DND-41 (cell line): Measurements from ENCODE around the gene KRT13.

Experiments used
- ATAC-seq: fragments of 200-7000 bp; cut with Tn5 transposase; 3 replicates; pipeline ENCODE4 v1.9.1; 2021; ENCODE audit warnings: low read depth; ENCODE audit not compliant: insufficient read depth
- DNase-seq: peaks from one replicate; pipeline ENCODE4 v3.0.0-alpha.2; 2020
- H2AFZ ChIP-seq: 2 replicates; pipeline ENCODE4 v1.6.0; 2012; ENCODE audit warnings: low read depth, low read length
- H3K27ac ChIP-seq: 2 replicates; pipeline ENCODE4 v1.5.1; 2012; ENCODE audit warnings: low read length, inconsistent platforms
- H3K27me3 ChIP-seq: fragments of 200-600 bp; sonication (generic); 2 replicates; pipeline ENCODE4 v1.6.0; 2012; ENCODE audit warnings: low read length, mild to moderate bottlenecking, inconsistent platforms; ENCODE audit not compliant: insufficient read depth, poor library complexity
- H3K36me3 ChIP-seq: 2 replicates; pipeline ENCODE4 v1.5.1; 2012; ENCODE audit warnings: low read length, inconsistent platforms; ENCODE audit not compliant: insufficient read depth
- H3K4me1 ChIP-seq: 2 replicates; pipeline ENCODE4 v1.5.1; 2012; ENCODE audit warnings: mild to moderate bottlenecking, low read length; ENCODE audit not compliant: insufficient read depth
- H3K4me2 ChIP-seq: 2 replicates; pipeline ENCODE4 v1.6.0; 2012; ENCODE audit warnings: mild to moderate bottlenecking, moderate library complexity, low read length, inconsistent platforms; ENCODE audit not compliant: insufficient read depth
- H3K4me3 ChIP-seq, 2 experiments: fragments of 200-600 bp in 1 of 2; shearing (Covaris generic) in 1 of 2; 2 replicates each; pipeline ENCODE4 v1.5.1; 2012 to 2016; ENCODE audit warnings: inconsistent platforms in 2 of 2, low read length in 2 of 2, mild to moderate bottlenecking in 2 of 2, low read depth in 1 of 2, moderate library complexity in 1 of 2
- H3K79me2 ChIP-seq: 2 replicates; pipeline ENCODE4 v1.6.0; 2012; ENCODE audit warnings: low read length, inconsistent platforms; ENCODE audit not compliant: insufficient read depth
- H3K9ac ChIP-seq: 2 replicates; pipeline ENCODE4 v1.6.0; 2012; ENCODE audit warnings: low read depth, mild to moderate bottlenecking, inconsistent platforms, low read length, moderate library complexity
- H3K9me3 ChIP-seq: 2 replicates; pipeline ENCODE4 v1.5.1; 2012; ENCODE audit warnings: low read length, moderate library complexity, mild to moderate bottlenecking, inconsistent platforms; ENCODE audit not compliant: insufficient read depth, severe bottlenecking
- H4K20me1 ChIP-seq: 2 replicates; pipeline ENCODE4 v1.6.0; 2012; ENCODE audit warnings: low read length; ENCODE audit not compliant: insufficient read depth
- CTCF ChIP-seq: IDR thresholded peaks from 2 replicates; pipeline ENCODE4 v1.5.1; 2012; ENCODE audit warnings: borderline replicate concordance, low read length, moderate library complexity, mild to moderate bottlenecking; ENCODE audit not compliant: poor library complexity, severe bottlenecking; ENCODE audit errors: extremely low read depth
- EZH2 ChIP-seq: IDR thresholded peaks from 3 replicates; pipeline ENCODE4 v1.6.1; 2012; ENCODE audit warnings: borderline replicate concordance, low read depth, mild to moderate bottlenecking, moderate library complexity, low read length, inconsistent platforms; ENCODE audit not compliant: severe bottlenecking

KRT13 gene

DNA sequence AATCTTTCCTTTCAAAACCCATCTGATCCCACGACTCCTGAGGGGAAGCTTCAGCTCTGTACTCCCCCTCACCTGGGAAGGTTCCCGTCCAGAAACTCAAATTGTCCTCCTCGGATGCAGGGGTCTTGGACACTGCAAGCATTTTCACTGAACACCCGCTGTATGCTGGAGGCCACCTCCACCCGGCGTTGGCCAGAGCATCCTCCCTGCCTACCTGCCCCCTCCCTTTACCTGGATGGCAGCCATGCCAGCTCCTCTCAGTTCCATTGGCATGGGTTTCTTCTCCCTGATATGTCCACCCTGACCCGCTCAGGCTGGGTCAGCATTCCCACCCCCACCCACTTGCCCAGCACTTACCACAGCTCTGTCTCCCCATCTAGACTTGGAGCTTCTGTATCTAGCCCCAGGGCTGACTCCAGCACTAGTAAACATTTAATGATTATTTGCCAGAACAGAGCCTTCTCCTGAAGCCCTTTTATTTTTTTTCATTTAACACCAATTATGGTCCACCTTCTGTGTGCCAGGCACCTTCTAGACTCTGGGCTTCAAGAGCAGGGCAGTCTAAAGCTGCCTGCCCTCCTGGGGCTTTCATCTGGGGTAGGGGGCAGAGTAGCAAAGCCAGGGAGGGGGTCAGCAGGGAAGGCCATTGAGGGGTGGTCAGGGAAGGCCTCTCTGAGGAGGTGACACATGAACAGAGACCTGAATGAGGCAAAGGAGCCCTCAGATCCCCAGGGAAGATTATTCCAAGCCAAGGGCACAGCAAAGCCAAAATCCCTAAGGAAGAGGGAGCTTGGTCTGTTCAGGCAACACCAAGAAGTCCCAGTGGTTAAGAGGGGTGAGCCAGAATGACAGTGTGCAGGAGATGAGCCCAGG is 31.6 kb upstream of the KRT13 start:
- Histone ChIP-seq H3K27ac (no peak overlapping the region), H3K9me3 (no peaks in the 10 kb centered on the region), H3K36me3 (no peaks in the 10 kb centered on the region), H3K79me2 (no peaks in the 10 kb centered on the region), H2AFZ (no peak overlapping the region), H3K9ac (no peak overlapping the region), H3K4me2 (no peak overlapping the region), H4K20me1 (no peaks in the 10 kb centered on the region), H3K27me3 (peaks cover 23% of the 10 kb centered on the region), H3K4me1 (no peaks in the 10 kb centered on the region), H3K4me3 (no peak overlapping the region)
- TF ChIP-seq EZH2 = no peak
- TF ChIP-seq CTCF = no peak
- ATAC-seq (no peak), DNase-seq (no peak)

DNA sequence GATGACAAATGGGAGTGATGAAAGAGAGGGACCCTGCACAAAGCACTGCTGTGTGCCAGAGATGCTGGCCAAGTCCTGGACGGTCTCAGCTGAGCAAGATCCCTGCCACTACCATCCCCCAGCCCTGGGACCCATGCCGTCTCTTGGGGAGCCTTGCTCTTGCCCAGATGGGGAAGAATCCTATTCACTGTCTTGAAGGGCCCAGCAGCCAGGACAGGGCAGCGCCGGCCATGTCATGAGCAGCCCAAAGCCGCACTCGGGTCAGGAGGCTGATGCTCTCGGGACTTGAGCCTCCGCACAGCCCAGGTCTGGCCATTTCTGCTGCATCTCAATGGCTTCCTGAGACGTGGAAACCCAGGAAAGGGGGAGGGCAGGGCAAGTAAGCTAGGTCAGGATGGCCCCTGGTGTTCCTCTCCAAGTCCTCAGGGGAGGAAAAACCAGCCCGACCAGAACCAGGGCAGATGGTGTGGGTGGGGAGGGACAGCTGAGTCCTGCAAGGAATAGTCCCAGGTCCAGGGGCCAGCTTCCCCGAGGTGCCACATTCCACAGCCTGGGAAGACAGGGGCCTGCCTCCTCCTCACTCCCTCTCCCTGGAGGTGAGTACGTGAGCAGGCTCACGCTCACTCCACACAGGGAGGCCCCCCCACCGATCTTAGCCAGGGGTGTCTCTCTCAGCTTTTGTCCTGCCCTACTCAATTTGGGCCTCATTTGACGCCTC is 30.5 kb upstream of the KRT13 start:
- Histone ChIP-seq H3K79me2 (no peaks in the 10 kb centered on the region), H3K9ac (no peak overlapping the region), H3K4me1 (no peaks in the 10 kb centered on the region), H3K4me3 (no peak overlapping the region), H3K27ac (no peak overlapping the region), H3K9me3 (no peaks in the 10 kb centered on the region), H4K20me1 (no peaks in the 10 kb centered on the region; the same call in 1 of the 2 replicates), H3K4me2 (no peak overlapping the region), H2AFZ (no peak overlapping the region), H3K27me3 (peaks cover 26% of the 10 kb centered on the region), H3K36me3 (no peaks in the 10 kb centered on the region)
- ATAC-seq (no peak), DNase-seq (no peak)
- TF ChIP-seq EZH2 = no peak
- TF ChIP-seq CTCF = no peak

DNA sequence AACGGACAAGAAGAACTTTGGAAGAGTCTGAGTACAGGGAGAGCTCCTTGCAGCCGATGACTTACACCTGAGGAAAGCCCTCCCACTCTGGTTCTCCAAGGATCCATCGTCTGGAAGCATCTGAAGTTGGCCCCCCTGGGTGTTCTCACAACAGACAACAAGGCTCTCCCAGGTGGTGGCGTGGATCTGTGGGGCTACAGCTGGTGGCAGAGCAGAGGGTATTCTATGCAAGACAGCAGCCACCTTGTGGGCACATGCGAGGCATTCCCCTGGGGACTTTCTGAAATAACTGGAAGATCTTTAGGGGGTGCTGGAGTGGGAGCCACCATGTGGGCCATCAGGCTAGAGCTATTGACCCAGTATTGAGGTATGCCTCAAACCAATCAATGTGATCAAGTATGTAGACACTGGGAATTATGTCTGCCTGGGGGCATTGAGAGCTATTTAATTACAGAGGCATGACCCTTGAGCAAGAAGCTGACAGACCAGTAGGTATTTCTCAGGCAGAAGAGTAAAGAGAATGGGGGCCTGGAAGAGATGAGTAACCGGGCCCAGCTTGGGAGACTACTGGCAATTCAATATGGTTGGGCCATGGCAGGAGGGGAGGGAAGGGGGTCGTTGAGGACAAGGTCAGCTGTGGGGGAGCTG is 29.6 kb upstream of the KRT13 start:
- H2AFZ ChIP-seq = no peak overlapping the region
- H3K4me1 ChIP-seq = no peaks in the 10 kb centered on the region
- no peak overlapping the region for H3K4me3 ChIP-seq
- H3K9me3 ChIP-seq = no peaks in the 10 kb centered on the region
- ATAC-seq = no peak
- H3K27me3 ChIP-seq = peaks cover 28% of the 10 kb centered on the region
- H3K9ac ChIP-seq = no peak overlapping the region
- H3K4me2 ChIP-seq = no peak overlapping the region
- H3K36me3 ChIP-seq = no peaks in the 10 kb centered on the region
- no peak for TF ChIP-seq CTCF
- no peak for TF ChIP-seq EZH2
- H4K20me1 ChIP-seq = no peaks in the 10 kb centered on the region; the same call in 1 of the 2 replicates
- no peak overlapping the region for H3K27ac ChIP-seq
- H3K79me2 ChIP-seq = no peaks in the 10 kb centered on the region
- DNase-seq = no peak
